ENCODE results near the gene HNF4A. TPM values are rescaled to one million over a fixed set of nuclear protein-coding genes. Genes with fewer than 3 reads are reported as not detected.

The HNF4A gene
- total RNA-seq, 1 experiment from 2014 or later: 0.15 TPM

DNA sequence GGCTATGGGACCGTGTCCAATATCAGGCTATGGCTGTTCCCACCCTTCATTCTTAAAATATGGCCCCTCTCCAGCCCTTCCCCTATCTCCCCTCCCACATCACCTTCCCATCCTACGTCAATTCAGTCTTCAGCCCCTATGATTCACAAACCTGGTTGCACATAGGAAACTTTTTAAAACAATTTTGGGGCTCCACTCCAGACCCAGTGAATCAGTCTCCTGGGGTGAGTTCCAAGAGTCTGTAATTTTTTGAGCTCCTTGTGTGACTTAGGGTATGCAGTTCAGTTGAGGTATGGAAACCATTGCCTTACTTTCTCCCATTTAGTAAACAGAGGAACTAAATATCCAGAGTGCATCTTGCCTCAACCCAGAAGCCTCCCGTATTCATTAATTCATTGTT lies 5.5 kb downstream of the HNF4A start:
- no peaks in the 10 kb centered on the region; the same call in 1 of the 2 replicates for H3K27me3 Mint-ChIP-seq (ENCODE audit: low read depth)
- TF ChIP-seq OVOL2 (CRISPR knock-in tag; IDR thresholded peaks at IDR 0.05; ENCODE audit: borderline replicate concordance) (no peak), ZNF219 (CRISPR knock-in tag; IDR thresholded peaks at IDR 0.05; ENCODE audit: borderline replicate concordance) (no peak), CBFB (CRISPR knock-in tag; IDR thresholded peaks at IDR 0.05; ENCODE audit: low read depth) (no peak), TCF7 (CRISPR knock-in tag; IDR thresholded peaks at IDR 0.05; ENCODE audit: low read depth) (no peak), ZNF263 (CRISPR knock-in tag; IDR thresholded peaks at IDR 0.05; ENCODE audit: low read depth) (no peak), NFATC4 (CRISPR knock-in tag; IDR thresholded peaks at IDR 0.05) (no peak), NR3C1 (CRISPR knock-in tag; conservative IDR thresholded peaks at IDR 0.05; ENCODE audit: low read depth) (no peak)
- TF ChIP-seq, protein P1, sequence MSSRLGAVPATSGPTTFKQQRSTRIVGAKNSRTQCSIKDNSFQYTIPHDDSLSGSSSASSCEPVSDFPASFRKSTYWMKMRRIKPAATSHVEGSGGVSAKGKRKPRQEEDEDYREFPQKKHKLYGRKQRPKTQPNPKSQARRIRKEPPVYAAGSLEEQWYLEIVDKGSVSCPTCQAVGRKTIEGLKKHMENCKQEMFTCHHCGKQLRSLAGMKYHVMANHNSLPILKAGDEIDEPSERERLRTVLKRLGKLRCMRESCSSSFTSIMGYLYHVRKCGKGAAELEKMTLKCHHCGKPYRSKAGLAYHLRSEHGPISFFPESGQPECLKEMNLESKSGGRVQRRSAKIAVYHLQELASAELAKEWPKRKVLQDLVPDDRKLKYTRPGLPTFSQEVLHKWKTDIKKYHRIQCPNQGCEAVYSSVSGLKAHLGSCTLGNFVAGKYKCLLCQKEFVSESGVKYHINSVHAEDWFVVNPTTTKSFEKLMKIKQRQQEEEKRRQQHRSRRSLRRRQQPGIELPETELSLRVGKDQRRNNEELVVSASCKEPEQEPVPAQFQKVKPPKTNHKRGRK (CRISPR knock-in tag; IDR thresholded peaks at IDR 0.05; ENCODE audit: borderline replicate concordance): no peak
- TF ChIP-seq, protein P2, sequence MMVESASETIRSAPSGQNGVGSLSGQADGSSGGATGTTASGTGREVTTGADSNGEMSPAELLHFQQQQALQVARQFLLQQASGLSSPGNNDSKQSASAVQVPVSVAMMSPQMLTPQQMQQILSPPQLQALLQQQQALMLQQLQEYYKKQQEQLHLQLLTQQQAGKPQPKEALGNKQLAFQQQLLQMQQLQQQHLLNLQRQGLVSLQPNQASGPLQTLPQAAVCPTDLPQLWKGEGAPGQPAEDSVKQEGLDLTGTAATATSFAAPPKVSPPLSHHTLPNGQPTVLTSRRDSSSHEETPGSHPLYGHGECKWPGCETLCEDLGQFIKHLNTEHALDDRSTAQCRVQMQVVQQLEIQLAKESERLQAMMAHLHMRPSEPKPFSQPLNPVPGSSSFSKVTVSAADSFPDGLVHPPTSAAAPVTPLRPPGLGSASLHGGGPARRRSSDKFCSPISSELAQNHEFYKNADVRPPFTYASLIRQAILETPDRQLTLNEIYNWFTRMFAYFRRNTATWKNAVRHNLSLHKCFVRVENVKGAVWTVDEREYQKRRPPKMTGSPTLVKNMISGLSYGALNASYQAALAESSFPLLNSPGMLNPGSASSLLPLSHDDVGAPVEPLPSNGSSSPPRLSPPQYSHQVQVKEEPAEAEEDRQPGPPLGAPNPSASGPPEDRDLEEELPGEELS (CRISPR knock-in tag; IDR thresholded peaks at IDR 0.05): no peak
- TF ChIP-seq, protein P3, sequence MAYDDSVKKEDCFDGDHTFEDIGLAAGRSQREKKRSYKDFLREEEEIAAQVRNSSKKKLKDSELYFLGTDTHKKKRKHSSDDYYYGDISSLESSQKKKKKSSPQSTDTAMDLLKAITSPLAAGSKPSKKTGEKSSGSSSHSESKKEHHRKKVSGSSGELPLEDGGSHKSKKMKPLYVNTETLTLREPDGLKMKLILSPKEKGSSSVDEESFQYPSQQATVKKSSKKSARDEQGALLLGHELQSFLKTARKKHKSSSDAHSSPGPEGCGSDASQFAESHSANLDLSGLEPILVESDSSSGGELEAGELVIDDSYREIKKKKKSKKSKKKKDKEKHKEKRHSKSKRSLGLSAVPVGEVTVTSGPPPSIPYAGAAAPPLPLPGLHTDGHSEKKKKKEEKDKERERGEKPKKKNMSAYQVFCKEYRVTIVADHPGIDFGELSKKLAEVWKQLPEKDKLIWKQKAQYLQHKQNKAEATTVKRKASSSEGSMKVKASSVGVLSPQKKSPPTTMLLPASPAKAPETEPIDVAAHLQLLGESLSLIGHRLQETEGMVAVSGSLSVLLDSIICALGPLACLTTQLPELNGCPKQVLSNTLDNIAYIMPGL (CRISPR knock-in tag; IDR thresholded peaks at IDR 0.05): no peak
- TF ChIP-seq, protein P4, sequence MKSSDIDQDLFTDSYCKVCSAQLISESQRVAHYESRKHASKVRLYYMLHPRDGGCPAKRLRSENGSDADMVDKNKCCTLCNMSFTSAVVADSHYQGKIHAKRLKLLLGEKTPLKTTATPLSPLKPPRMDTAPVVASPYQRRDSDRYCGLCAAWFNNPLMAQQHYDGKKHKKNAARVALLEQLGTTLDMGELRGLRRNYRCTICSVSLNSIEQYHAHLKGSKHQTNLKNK (CRISPR knock-in tag; IDR thresholded peaks at IDR 0.05): no peak
- TF ChIP-seq, protein P5, sequence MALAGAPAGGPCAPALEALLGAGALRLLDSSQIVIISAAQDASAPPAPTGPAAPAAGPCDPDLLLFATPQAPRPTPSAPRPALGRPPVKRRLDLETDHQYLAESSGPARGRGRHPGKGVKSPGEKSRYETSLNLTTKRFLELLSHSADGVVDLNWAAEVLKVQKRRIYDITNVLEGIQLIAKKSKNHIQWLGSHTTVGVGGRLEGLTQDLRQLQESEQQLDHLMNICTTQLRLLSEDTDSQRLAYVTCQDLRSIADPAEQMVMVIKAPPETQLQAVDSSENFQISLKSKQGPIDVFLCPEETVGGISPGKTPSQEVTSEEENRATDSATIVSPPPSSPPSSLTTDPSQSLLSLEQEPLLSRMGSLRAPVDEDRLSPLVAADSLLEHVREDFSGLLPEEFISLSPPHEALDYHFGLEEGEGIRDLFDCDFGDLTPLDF (CRISPR knock-in tag; IDR thresholded peaks at IDR 0.05): no peak
- TF ChIP-seq, protein P6, sequence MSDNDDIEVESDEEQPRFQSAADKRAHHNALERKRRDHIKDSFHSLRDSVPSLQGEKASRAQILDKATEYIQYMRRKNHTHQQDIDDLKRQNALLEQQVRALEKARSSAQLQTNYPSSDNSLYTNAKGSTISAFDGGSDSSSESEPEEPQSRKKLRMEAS (CRISPR knock-in tag; IDR thresholded peaks at IDR 0.05): no peak
- TF ChIP-seq, protein P7, sequence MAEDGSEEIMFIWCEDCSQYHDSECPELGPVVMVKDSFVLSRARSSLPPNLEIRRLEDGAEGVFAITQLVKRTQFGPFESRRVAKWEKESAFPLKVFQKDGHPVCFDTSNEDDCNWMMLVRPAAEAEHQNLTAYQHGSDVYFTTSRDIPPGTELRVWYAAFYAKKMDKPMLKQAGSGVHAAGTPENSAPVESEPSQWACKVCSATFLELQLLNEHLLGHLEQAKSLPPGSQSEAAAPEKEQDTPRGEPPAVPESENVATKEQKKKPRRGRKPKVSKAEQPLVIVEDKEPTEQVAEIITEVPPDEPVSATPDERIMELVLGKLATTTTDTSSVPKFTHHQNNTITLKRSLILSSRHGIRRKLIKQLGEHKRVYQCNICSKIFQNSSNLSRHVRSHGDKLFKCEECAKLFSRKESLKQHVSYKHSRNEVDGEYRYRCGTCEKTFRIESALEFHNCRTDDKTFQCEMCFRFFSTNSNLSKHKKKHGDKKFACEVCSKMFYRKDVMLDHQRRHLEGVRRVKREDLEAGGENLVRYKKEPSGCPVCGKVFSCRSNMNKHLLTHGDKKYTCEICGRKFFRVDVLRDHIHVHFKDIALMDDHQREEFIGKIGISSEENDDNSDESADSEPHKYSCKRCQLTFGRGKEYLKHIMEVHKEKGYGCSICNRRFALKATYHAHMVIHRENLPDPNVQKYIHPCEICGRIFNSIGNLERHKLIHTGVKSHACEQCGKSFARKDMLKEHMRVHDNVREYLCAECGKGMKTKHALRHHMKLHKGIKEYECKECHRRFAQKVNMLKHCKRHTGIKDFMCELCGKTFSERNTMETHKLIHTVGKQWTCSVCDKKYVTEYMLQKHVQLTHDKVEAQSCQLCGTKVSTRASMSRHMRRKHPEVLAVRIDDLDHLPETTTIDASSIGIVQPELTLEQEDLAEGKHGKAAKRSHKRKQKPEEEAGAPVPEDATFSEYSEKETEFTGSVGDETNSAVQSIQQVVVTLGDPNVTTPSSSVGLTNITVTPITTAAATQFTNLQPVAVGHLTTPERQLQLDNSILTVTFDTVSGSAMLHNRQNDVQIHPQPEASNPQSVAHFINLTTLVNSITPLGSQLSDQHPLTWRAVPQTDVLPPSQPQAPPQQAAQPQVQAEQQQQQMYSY (CRISPR knock-in tag; IDR thresholded peaks at IDR 0.05): no peak
- POLR2A ChIA-PET: no interaction called here
- H3K9me3 Mint-ChIP-seq: no peaks in the 10 kb centered on the region
- H3K4me3 Mint-ChIP-seq: no peak overlapping the region
- no peaks in the 10 kb centered on the region for H3K36me3 Mint-ChIP-seq
- CTCF ChIA-PET: interaction anchor here (1.1 kb wide), 1 partner anchor 27 kb away, joined by 3 read pairs; no protein-coding TSS in a partner anchor
- ATAC-seq (no peak), DNase-seq (ENCODE audit: low spot score) (no peak)
- no peaks in the 10 kb centered on the region for H3K4me1 Mint-ChIP-seq
- no peak overlapping the region for H3K27ac Mint-ChIP-seq
